GM23338 (cell line): ENCODE results near the gene HIVEP3. TPM values are rescaled to one million over a fixed set of nuclear protein-coding genes. Genes with fewer than 3 reads are reported as not detected.

ENCODE experiments used
- ATAC-seq: fragments of 200-7000 bp; cut with Tn5 transposase; 3 replicates; pipeline ENCODE4 v1.9.1; 2020
- DNase-seq: peaks from one replicate; pipeline ENCODE4 v3.0.0-alpha.2; 2015; ENCODE audit warnings: low spot score
- H2AFZ ChIP-seq: fragments of 200-600 bp; sonication (generic); 2 replicates; pipeline ENCODE4 v1.8.0; 2016; ENCODE audit warnings: antibody characterized with exemption, mild to moderate bottlenecking, moderate library complexity
- H3F3A ChIP-seq: fragments of 200-600 bp; sonication (generic); replicated peaks from 2 replicates; pipeline ENCODE4 v1.8.0; 2017; ENCODE audit warnings: antibody characterized with exemption, mixed run types, low read depth
- H3K27ac ChIP-seq: fragments of 200-600 bp; sonication (generic); 2 replicates; pipeline ENCODE4 v1.6.1; 2016; ENCODE audit warnings: low read depth
- H3K27me3 ChIP-seq: fragments of 200-600 bp; sonication (generic); 2 replicates; pipeline ENCODE4 v1.8.0; 2016; ENCODE audit warnings: mild to moderate bottlenecking, mixed run types, moderate library complexity; ENCODE audit not compliant: insufficient read depth
- H3K36me3 ChIP-seq: fragments of 200-600 bp; sonication (generic); 2 replicates; pipeline ENCODE4 v1.8.0; 2016; ENCODE audit warnings: mild to moderate bottlenecking; ENCODE audit not compliant: insufficient read depth
- H3K4me1 ChIP-seq: fragments of 200-600 bp; sonication (generic); 2 replicates; pipeline ENCODE4 v1.8.0; 2016; ENCODE audit warnings: mild to moderate bottlenecking, moderate library complexity; ENCODE audit not compliant: insufficient read depth
- H3K4me2 ChIP-seq: fragments of 200-600 bp; sonication (generic); 2 replicates; pipeline ENCODE4 v1.7.1; 2017; ENCODE audit warnings: mixed run types
- H3K4me3 ChIP-seq: fragments of 200-600 bp; sonication (generic); 2 replicates; pipeline ENCODE4 v1.6.1; 2016; ENCODE audit warnings: mixed run types
- H3K79me2 ChIP-seq: fragments of 200-600 bp; sonication (generic); replicated peaks from 2 replicates; pipeline ENCODE4 v1.8.0; 2017; ENCODE audit warnings: mild to moderate bottlenecking; ENCODE audit not compliant: insufficient read depth
- H3K9me2 ChIP-seq: fragments of 200-600 bp; sonication (generic); 2 replicates; pipeline ENCODE4 v1.8.0; 2017; ENCODE audit not compliant: insufficient read depth
- H4K20me1 ChIP-seq: fragments of 200-600 bp; sonication (generic); replicated peaks from 2 replicates; pipeline ENCODE4 v1.8.0; 2017; ENCODE audit warnings: mild to moderate bottlenecking; ENCODE audit not compliant: insufficient read depth
- H3K27ac Mint-ChIP-seq: 2 replicates; pipeline ENCODE4 v1.8.0; 2020; ENCODE audit warnings: inconsistent platforms, mild to moderate bottlenecking, moderate library complexity, mixed read lengths
- H3K27me3 Mint-ChIP-seq: 3 replicates; pipeline ENCODE4 v1.8.0; 2022; ENCODE audit warnings: low read depth, mild to moderate bottlenecking, moderate library complexity, mixed read lengths, inconsistent platforms; ENCODE audit not compliant: insufficient read depth, poor library complexity
- H3K36me3 Mint-ChIP-seq: 3 replicates; pipeline ENCODE4 v1.8.0; 2021; ENCODE audit warnings: low read depth, mild to moderate bottlenecking, inconsistent platforms, moderate library complexity, mixed read lengths
- H3K4me1 Mint-ChIP-seq: 3 replicates; pipeline ENCODE4 v1.8.0; 2020; ENCODE audit warnings: mild to moderate bottlenecking, inconsistent platforms, mixed read lengths
- H3K4me3 Mint-ChIP-seq: 3 replicates; pipeline ENCODE4 v1.8.0; 2021; ENCODE audit warnings: moderate library complexity, mild to moderate bottlenecking, inconsistent platforms, mixed read lengths
- H3K9me3 Mint-ChIP-seq: 3 replicates; pipeline ENCODE4 v1.8.0; 2020; ENCODE audit warnings: moderate library complexity, mild to moderate bottlenecking, inconsistent platforms, mixed read lengths
- CREB1 ChIP-seq: fragments of 250-450 bp; sonication (Bioruptor Pico); IDR thresholded peaks from 2 replicates; pipeline ENCODE4 v1.5.0; 2020; ENCODE audit warnings: low read depth, mild to moderate bottlenecking, moderate library complexity
- EZH2 ChIP-seq: fragments of 200-600 bp; sonication (generic); IDR thresholded peaks from one replicate; pipeline ENCODE4 v1.8.0; 2017; ENCODE audit warnings: antibody characterized with exemption, mild to moderate bottlenecking, low read depth; ENCODE audit not compliant: unreplicated experiment
- EZH2phosphoT487 ChIP-seq: fragments of 200-600 bp; sonication (generic); IDR thresholded peaks from one replicate; pipeline ENCODE4 v1.8.1; 2018; ENCODE audit warnings: antibody characterized with exemption; ENCODE audit not compliant: unreplicated experiment
- JUNB ChIP-seq: IDR thresholded peaks from one replicate; pipeline ENCODE4 v1.6.1; 2016; ENCODE audit warnings: antibody characterized with exemption; ENCODE audit not compliant: unreplicated experiment
- NANOG ChIP-seq: IDR thresholded peaks from 2 replicates; pipeline ENCODE4 v1.6.1; 2016; ENCODE audit warnings: antibody characterized with exemption, borderline replicate concordance
- POLR2AphosphoS5 ChIP-seq: IDR thresholded peaks from 2 replicates; pipeline ENCODE4 v1.6.1; 2016; ENCODE audit warnings: antibody characterized with exemption, low read depth
- STAT1 ChIP-seq: IDR thresholded peaks from one replicate; pipeline ENCODE4 v1.6.1; 2016; ENCODE audit warnings: antibody characterized with exemption; ENCODE audit not compliant: unreplicated experiment
- ZNF114 ChIP-seq: fragments of 250-450 bp; sonication (Bioruptor Pico); IDR thresholded peaks from 2 replicates; pipeline ENCODE4 v1.5.0; 2020; ENCODE audit warnings: mild to moderate bottlenecking, moderate library complexity
- ZNF331 ChIP-seq: fragments of 250-450 bp; sonication (Bioruptor Pico); IDR thresholded peaks from 2 replicates; pipeline ENCODE4 v1.5.0; 2020; ENCODE audit warnings: low read depth, mild to moderate bottlenecking, moderate library complexity
- polyA plus RNA-seq: library from polyadenylated mRNA; unstranded; fragments of >200 nt; fragmentation: Nextera tagmentation; extraction: Ambion mirVana; gene quantifications from 2 replicates; pipeline ENCODE4 v1.2.1, GENCODE V29; 2016
- total RNA-seq: library from RNA; depleted of rRNA; stranded (reverse); fragments of >200 nt; shearing (Covaris generic); gene quantifications from 2 replicates; pipeline ENCODE4 v1.2.3, GENCODE V29; 2014
- TF ChIP-seq, protein P1 (sequence below): fragments of 250-450 bp; sonication (Bioruptor Pico); IDR thresholded peaks from 2 replicates; pipeline ENCODE4 v1.5.0; 2020; ENCODE audit warnings: mild to moderate bottlenecking, moderate library complexity
- TF ChIP-seq, protein P2 (sequence below): IDR thresholded peaks from one replicate; pipeline ENCODE4 v1.6.1; 2018; ENCODE audit warnings: antibody characterized with exemption; ENCODE audit not compliant: unreplicated experiment
- TF ChIP-seq, protein P3 (sequence below), 2 experiments: fragments of 200-600 bp in 1 of 2; sonication (generic) in 1 of 2; conservative IDR thresholded peaks; 2 replicates each; pipeline versions ENCODE4 v1.5.1 to v1.6.1; 2016 to 2017; ENCODE audit warnings: antibody characterized with exemption in 2 of 2, low read depth in 2 of 2, mild to moderate bottlenecking in 2 of 2, moderate library complexity in 1 of 2
- TF ChIP-seq, protein P4 (sequence below): IDR thresholded peaks from 2 replicates; pipeline ENCODE4 v1.6.1; 2016; ENCODE audit warnings: antibody characterized with exemption

HIVEP3 gene
- total and polyA plus RNA-seq, 2 experiments from 2014 or later, result 0.14 to 0.24 TPM

DNA sequence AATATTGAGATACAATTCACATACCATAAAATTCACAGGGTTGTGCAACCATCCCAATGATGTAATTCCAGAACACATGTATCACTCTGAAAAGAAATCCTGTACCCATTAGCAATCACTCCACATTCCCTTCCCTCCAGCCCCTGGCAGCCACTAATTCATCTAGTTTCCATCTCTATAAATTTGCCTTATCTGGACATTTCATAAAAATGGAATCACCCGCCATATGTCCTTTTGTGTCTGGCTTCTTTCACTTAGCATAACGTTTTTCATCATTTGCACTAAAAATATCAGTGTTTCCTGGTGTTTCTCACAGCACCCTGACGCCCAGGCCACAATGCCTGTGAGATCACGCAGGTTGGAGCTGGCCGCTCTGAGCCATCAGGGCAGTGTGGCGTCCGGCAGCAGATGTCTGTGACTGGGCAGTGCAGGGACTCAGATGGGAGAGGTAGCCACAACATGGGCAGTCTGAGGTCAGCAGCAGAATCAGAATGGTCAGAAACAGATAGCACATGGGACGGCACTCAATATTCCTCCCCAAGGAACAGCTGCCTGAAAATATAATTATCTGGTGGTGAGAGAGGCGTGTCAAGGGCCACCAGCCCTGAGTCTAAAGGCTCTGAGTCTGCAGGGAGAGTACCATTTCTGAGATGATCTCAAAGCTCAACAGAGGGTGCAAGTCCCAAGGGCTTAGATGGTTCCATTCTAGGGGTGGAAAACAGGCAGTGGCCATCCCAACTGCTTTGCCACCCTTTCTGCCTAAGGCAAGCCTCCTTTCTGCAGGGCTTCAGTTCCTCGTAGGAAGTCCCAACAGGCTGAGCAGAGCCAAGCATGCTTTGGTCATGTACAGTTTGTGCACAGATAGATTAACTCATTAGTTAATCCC is 304.8 kb downstream of the HIVEP3 start:
- no peaks in the 10 kb centered on the region for H3K36me3 Mint-ChIP-seq
- Histone ChIP-seq H3F3A (no peaks in the 10 kb centered on the region), H3K4me2 (no peak overlapping the region), H3K36me3 (no peaks in the 10 kb centered on the region), H3K4me3 (no peak overlapping the region), H4K20me1 (no peaks in the 10 kb centered on the region), H3K79me2 (no peaks in the 10 kb centered on the region), H3K27ac (no peak overlapping the region), H3K27me3 (no peaks in the 10 kb centered on the region), H2AFZ (no peak overlapping the region), H3K4me1 (no peaks in the 10 kb centered on the region), H3K9me2 (peaks cover 4% of the 10 kb centered on the region; the same call in 1 of the 2 replicates)
- peaks cover under 1% of the 10 kb centered on the region; the same call in 2 of the 3 replicates for H3K4me1 Mint-ChIP-seq
- H3K27ac Mint-ChIP-seq, result no peak overlapping the region
- peaks cover 3% of the 10 kb centered on the region for H3K27me3 Mint-ChIP-seq
- TF ChIP-seq EZH2, result no peak
- TF ChIP-seq, protein P1, sequence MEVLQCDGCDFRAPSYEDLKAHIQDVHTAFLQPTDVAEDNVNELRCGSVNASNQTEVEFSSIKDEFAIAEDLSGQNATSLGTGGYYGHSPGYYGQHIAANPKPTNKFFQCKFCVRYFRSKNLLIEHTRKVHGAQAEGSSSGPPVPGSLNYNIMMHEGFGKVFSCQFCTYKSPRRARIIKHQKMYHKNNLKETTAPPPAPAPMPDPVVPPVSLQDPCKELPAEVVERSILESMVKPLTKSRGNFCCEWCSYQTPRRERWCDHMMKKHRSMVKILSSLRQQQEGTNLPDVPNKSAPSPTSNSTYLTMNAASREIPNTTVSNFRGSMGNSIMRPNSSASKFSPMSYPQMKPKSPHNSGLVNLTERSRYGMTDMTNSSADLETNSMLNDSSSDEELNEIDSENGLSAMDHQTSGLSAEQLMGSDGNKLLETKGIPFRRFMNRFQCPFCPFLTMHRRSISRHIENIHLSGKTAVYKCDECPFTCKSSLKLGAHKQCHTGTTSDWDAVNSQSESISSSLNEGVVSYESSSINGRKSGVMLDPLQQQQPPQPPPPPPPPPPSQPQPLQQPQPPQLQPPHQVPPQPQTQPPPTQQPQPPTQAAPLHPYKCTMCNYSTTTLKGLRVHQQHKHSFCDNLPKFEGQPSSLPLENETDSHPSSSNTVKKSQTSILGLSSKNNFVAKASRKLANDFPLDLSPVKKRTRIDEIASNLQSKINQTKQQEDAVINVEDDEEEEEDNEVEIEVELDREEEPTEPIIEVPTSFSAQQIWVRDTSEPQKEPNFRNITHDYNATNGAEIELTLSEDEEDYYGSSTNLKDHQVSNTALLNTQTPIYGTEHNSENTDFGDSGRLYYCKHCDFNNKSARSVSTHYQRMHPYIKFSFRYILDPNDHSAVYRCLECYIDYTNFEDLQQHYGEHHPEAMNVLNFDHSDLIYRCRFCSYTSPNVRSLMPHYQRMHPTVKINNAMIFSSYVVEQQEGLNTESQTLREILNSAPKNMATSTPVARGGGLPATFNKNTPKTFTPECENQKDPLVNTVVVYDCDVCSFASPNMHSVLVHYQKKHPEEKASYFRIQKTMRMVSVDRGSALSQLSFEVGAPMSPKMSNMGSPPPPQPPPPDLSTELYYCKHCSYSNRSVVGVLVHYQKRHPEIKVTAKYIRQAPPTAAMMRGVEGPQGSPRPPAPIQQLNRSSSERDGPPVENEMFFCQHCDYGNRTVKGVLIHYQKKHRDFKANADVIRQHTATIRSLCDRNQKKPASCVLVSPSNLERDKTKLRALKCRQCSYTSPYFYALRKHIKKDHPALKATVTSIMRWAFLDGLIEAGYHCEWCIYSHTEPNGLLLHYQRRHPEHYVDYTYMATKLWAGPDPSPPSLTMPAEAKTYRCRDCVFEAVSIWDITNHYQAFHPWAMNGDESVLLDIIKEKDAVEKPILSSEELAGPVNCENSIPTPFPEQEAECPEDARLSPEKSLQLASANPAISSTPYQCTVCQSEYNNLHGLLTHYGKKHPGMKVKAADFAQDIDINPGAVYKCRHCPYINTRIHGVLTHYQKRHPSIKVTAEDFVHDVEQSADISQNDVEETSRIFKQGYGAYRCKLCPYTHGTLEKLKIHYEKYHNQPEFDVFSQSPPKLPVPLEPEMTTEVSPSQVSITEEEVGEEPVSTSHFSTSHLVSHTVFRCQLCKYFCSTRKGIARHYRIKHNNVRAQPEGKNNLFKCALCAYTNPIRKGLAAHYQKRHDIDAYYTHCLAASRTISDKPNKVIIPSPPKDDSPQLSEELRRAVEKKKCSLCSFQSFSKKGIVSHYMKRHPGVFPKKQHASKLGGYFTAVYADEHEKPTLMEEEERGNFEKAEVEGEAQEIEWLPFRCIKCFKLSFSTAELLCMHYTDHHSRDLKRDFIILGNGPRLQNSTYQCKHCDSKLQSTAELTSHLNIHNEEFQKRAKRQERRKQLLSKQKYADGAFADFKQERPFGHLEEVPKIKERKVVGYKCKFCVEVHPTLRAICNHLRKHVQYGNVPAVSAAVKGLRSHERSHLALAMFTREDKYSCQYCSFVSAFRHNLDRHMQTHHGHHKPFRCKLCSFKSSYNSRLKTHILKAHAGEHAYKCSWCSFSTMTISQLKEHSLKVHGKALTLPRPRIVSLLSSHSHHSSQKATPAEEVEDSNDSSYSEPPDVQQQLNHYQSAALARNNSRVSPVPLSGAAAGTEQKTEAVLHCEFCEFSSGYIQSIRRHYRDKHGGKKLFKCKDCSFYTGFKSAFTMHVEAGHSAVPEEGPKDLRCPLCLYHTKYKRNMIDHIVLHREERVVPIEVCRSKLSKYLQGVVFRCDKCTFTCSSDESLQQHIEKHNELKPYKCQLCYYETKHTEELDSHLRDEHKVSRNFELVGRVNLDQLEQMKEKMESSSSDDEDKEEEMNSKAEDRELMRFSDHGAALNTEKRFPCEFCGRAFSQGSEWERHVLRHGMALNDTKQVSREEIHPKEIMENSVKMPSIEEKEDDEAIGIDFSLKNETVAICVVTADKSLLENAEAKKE (CRISPR knock-in tag), result no peak
- TF ChIP-seq, protein P2, sequence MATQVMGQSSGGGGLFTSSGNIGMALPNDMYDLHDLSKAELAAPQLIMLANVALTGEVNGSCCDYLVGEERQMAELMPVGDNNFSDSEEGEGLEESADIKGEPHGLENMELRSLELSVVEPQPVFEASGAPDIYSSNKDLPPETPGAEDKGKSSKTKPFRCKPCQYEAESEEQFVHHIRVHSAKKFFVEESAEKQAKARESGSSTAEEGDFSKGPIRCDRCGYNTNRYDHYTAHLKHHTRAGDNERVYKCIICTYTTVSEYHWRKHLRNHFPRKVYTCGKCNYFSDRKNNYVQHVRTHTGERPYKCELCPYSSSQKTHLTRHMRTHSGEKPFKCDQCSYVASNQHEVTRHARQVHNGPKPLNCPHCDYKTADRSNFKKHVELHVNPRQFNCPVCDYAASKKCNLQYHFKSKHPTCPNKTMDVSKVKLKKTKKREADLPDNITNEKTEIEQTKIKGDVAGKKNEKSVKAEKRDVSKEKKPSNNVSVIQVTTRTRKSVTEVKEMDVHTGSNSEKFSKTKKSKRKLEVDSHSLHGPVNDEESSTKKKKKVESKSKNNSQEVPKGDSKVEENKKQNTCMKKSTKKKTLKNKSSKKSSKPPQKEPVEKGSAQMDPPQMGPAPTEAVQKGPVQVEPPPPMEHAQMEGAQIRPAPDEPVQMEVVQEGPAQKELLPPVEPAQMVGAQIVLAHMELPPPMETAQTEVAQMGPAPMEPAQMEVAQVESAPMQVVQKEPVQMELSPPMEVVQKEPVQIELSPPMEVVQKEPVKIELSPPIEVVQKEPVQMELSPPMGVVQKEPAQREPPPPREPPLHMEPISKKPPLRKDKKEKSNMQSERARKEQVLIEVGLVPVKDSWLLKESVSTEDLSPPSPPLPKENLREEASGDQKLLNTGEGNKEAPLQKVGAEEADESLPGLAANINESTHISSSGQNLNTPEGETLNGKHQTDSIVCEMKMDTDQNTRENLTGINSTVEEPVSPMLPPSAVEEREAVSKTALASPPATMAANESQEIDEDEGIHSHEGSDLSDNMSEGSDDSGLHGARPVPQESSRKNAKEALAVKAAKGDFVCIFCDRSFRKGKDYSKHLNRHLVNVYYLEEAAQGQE, result no peak
- no peak for TF ChIP-seq STAT1
- TF ChIP-seq POLR2AphosphoS5, result no peak
- TF ChIP-seq, protein P3, sequence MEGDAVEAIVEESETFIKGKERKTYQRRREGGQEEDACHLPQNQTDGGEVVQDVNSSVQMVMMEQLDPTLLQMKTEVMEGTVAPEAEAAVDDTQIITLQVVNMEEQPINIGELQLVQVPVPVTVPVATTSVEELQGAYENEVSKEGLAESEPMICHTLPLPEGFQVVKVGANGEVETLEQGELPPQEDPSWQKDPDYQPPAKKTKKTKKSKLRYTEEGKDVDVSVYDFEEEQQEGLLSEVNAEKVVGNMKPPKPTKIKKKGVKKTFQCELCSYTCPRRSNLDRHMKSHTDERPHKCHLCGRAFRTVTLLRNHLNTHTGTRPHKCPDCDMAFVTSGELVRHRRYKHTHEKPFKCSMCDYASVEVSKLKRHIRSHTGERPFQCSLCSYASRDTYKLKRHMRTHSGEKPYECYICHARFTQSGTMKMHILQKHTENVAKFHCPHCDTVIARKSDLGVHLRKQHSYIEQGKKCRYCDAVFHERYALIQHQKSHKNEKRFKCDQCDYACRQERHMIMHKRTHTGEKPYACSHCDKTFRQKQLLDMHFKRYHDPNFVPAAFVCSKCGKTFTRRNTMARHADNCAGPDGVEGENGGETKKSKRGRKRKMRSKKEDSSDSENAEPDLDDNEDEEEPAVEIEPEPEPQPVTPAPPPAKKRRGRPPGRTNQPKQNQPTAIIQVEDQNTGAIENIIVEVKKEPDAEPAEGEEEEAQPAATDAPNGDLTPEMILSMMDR (conservative IDR thresholded peaks at IDR 0.05; ENCODE audit: low read depth in 2 of 2), result no peak
- TF ChIP-seq CREB1 (CRISPR knock-in tag), result no peak
- no peak for TF ChIP-seq ZNF331
- TF ChIP-seq NANOG, result no peak
- no peak for TF ChIP-seq ZNF114 (CRISPR knock-in tag)
- no peak for TF ChIP-seq EZH2phosphoT487
- no peak for TF ChIP-seq JUNB
- TF ChIP-seq, protein P4, sequence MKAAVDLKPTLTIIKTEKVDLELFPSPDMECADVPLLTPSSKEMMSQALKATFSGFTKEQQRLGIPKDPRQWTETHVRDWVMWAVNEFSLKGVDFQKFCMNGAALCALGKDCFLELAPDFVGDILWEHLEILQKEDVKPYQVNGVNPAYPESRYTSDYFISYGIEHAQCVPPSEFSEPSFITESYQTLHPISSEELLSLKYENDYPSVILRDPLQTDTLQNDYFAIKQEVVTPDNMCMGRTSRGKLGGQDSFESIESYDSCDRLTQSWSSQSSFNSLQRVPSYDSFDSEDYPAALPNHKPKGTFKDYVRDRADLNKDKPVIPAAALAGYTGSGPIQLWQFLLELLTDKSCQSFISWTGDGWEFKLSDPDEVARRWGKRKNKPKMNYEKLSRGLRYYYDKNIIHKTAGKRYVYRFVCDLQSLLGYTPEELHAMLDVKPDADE, result no peak
- H3K4me3 Mint-ChIP-seq, result no peak overlapping the region
- no peaks in the 10 kb centered on the region for H3K9me3 Mint-ChIP-seq
- ATAC-seq, result no peak
- DNase-seq, result no peak
